GM19043 (cell line): ENCODE measurements around the gene JMJD7.

Experiments
- ATAC-seq: cut with Tn5 transposase; IDR thresholded peaks from one replicate; pipeline ENCODE4 v1.9.1; 2021; ENCODE audit warnings: low read depth; ENCODE audit not compliant: unreplicated experiment

The JMJD7 gene

GRCh38 chr15:41827880-41828806, at the start of gene JMJD7:
Gene JMJD7 (plus strand): TSS chr15:41828092. CDS start chr15:41828125, 33 bp downstream.
- peak; percentile 75 for ATAC-seq

- ATAC-seq = no peak
Measured at GRCh38 chr15:41778521-41778920, 49.4 kb upstream of the JMJD7 start.

GRCh38 chr15:41779662-41780157, 48.2 kb upstream of the JMJD7 start:
- no peak for ATAC-seq

- ATAC-seq = no peak
Measured at GRCh38 chr15:41780266-41780665, 47.6 kb upstream of the JMJD7 start.

GRCh38 chr15:41780727-41781126, 47.2 kb upstream of the JMJD7 start:
- ATAC-seq = no peak

- ATAC-seq = no peak
Measured at GRCh38 chr15:41782371-41783282, 45.3 kb upstream of the JMJD7 start.

- no peak for ATAC-seq
Measured at GRCh38 chr15:41783296-41783695, 44.6 kb upstream of the JMJD7 start.

GRCh38 chr15:41788262-41788661, 39.6 kb upstream of the JMJD7 start:
- ATAC-seq = no peak

GRCh38 chr15:41789236-41789635, 38.7 kb upstream of the JMJD7 start:
- no peak for ATAC-seq

- ATAC-seq = no peak
Measured at GRCh38 chr15:41789662-41790061, 38.2 kb upstream of the JMJD7 start.

GRCh38 chr15:41790169-41790568, 37.7 kb upstream of the JMJD7 start:
- ATAC-seq = no peak

GRCh38 chr15:41790756-41791546, 36.9 kb upstream of the JMJD7 start:
- ATAC-seq = no peak

- ATAC-seq = no peak
Measured at GRCh38 chr15:41791547-41791937, 36.4 kb upstream of the JMJD7 start.

GRCh38 chr15:41792000-41792637, 35.8 kb upstream of the JMJD7 start:
- no peak for ATAC-seq

GRCh38 chr15:41794081-41794480, 33.8 kb upstream of the JMJD7 start:
- no peak for ATAC-seq

GRCh38 chr15:41795996-41796856, 31.7 kb upstream of the JMJD7 start:
- ATAC-seq = no peak

GRCh38 chr15:41797201-41797944, 30.5 kb upstream of the JMJD7 start:
- ATAC-seq = no peak
